Gastrocnemius medialis (tissue), 4 donors: Measurements from ENCODE around the gene GNAQ. TPM values are rescaled to one million over a fixed set of nuclear protein-coding genes. Genes with fewer than 3 reads are reported as not detected.

Experiments
- ATAC-seq, 2 donors: fragments of 150-250 bp; one replicate each; pipeline ENCODE4 v1.9.1; 2016
- DNase-seq, 2 donors: peaks; one replicate each; pipeline ENCODE4 v3.0.0-alpha.2; 2019
- H3K27ac ChIP-seq, 4 donors: fragments of 200-600 bp; sonication (generic); 1 replicate in 1 of 4; 2 replicates in 3 of 4; pipeline ENCODE4 v1.5.1; 2016 to 2018; ENCODE audit warnings: mild to moderate bottlenecking in 2 of 4, moderate library complexity in 1 of 4
- H3K27me3 ChIP-seq, 3 donors: fragments of 200-600 bp; sonication (generic) in 2 of 3; 1 replicate in 1 of 3; 2 replicates in 2 of 3; pipeline versions ENCODE4 v1.5.1 to v1.6.0; 2016 to 2019; ENCODE audit warnings: mild to moderate bottlenecking in 1 of 3, moderate library complexity in 1 of 3
- H3K36me3 ChIP-seq, 2 donors: fragments of 200-600 bp; sonication (generic) in 1 of 2; one replicate each; pipeline ENCODE4 v1.5.1; 2017 to 2018
- H3K4me1 ChIP-seq, 2 donors: fragments of 200-600 bp; sonication (generic) in 1 of 2; one replicate each; pipeline ENCODE4 v1.5.1; 2016 to 2017; ENCODE audit warnings: mild to moderate bottlenecking in 2 of 2
- H3K4me3 ChIP-seq, 4 donors: fragments of 200-600 bp; sonication (generic) in 3 of 4; 1 replicate in 1 of 4; 2 replicates in 3 of 4; pipeline ENCODE4 v1.5.1; 2016 to 2019; ENCODE audit warnings: mild to moderate bottlenecking in 2 of 4
- H3K9me3 ChIP-seq, 3 donors: fragments of 200-600 bp; sonication (generic) in 2 of 3; 1 replicate in 1 of 3; 2 replicates in 2 of 3; pipeline ENCODE4 v1.5.1; 2016 to 2019
- CTCF ChIP-seq, 5 experiments: fragments of 450-650 bp in 3 of 5; fragments of 200-600 bp in 2 of 5; sonication (generic) in 2 of 5; IDR thresholded peaks in 4 of 5; conservative IDR thresholded peaks in 1 of 5; 1 replicate in 4 of 5; 2 replicates in 1 of 5; pipeline ENCODE4 v1.5.1; 2016 to 2019; ENCODE audit warnings: antibody characterized with exemption in 5 of 5, mild to moderate bottlenecking in 3 of 5, moderate library complexity in 3 of 5
- POLR2A ChIP-seq, 2 donors: fragments of 450-650 bp; IDR thresholded peaks; one replicate each; pipeline ENCODE4 v1.6.1; 2017; ENCODE audit warnings: antibody characterized with exemption in 2 of 2, mild to moderate bottlenecking in 2 of 2, moderate library complexity in 2 of 2
- in situ Hi-C, 4 donors: fragments of 200-750 bp; cut with MboI; loops; one replicate each; pipeline versions ENCODE4 v1.15.0 to v1.8.0; 2017; ENCODE audit warnings: low sequenced_read_pairs in 4 of 4
- intact Hi-C: fragments of 100-400 bp; cut with DNase I; formaldehyde crosslinking; loops from one replicate; pipeline ENCODE4 v1.15.1; 2023; ENCODE audit warnings: low total_unique reads
- total RNA-seq, 4 donors: library from RNA; depleted of rRNA; stranded (reverse); fragments of >200 nt; gene quantifications; one replicate each; pipeline versions ENCODE4 v1.1.0 to v1.2.3, GENCODE V29; 2016

GNAQ gene
- total RNA-seq, 4 donors from 2014 or later = 11.3 to 25.9 (median 18.7) TPM

- Histone ChIP-seq H3K9me3 (no peaks in the 10 kb centered on the region), H3K4me1 (no peaks in the 10 kb centered on the region), H3K36me3 (no peaks in the 10 kb centered on the region), H3K27ac (no peak overlapping the region), H3K27me3 (no peaks in the 10 kb centered on the region), H3K4me3 (no peak overlapping the region)
- no peak for ATAC-seq
- intact Hi-C loops = no loop called here
- TF ChIP-seq CTCF (IDR thresholded peaks at IDR 0.05 in 4 of 5, conservative IDR thresholded peaks at IDR 0.05 in 1 of 5) (no peak), POLR2A (IDR thresholded peaks at IDR 0.05) (no peak)
- DNase-seq = no peak
- in situ Hi-C loops = no loop called here
Measured at GRCh38 chr9:77680581-77680980, 351.0 kb downstream of the GNAQ start.

- no peak for TF ChIP-seq POLR2A (IDR thresholded peaks at IDR 0.05)
- TF ChIP-seq CTCF (IDR thresholded peaks at IDR 0.05 in 4 of 5, conservative IDR thresholded peaks at IDR 0.05 in 1 of 5) = no peak
- ATAC-seq = no peak
- intact Hi-C loops (no loop called here), in situ Hi-C loops (no loop called here)
- no peak overlapping the region for H3K27ac ChIP-seq
- H3K4me3 ChIP-seq = no peak overlapping the region
- no peaks in the 10 kb centered on the region for H3K4me1 ChIP-seq
- no peaks in the 10 kb centered on the region for H3K36me3 ChIP-seq
- no peak for DNase-seq
- H3K27me3 ChIP-seq = no peaks in the 10 kb centered on the region
- H3K9me3 ChIP-seq = no peaks in the 10 kb centered on the region
Measured at GRCh38 chr9:77679661-77680368, 351.8 kb downstream of the GNAQ start.

GRCh38 chr9:77679088-77679487, 352.5 kb downstream of the GNAQ start:
- H3K36me3 ChIP-seq = no peaks in the 10 kb centered on the region
- intact Hi-C loops = no loop called here
- DNase-seq = no peak
- no peak overlapping the region for H3K4me3 ChIP-seq
- no peaks in the 10 kb centered on the region for H3K4me1 ChIP-seq
- no peak for ATAC-seq
- in situ Hi-C loops = no loop called here
- H3K9me3 ChIP-seq = no peaks in the 10 kb centered on the region
- TF ChIP-seq POLR2A (IDR thresholded peaks at IDR 0.05) (no peak), CTCF (IDR thresholded peaks at IDR 0.05 in 4 of 5, conservative IDR thresholded peaks at IDR 0.05 in 1 of 5) (no peak)
- no peak overlapping the region for H3K27ac ChIP-seq
- H3K27me3 ChIP-seq = no peaks in the 10 kb centered on the region

GRCh38 chr9:77677957-77678535, 353.6 kb downstream of the GNAQ start:
- H3K4me1 ChIP-seq = no peaks in the 10 kb centered on the region
- intact Hi-C loops (no loop called here), in situ Hi-C loops (no loop called here)
- ATAC-seq = no peak
- H3K4me3 ChIP-seq = no peak overlapping the region
- no peaks in the 10 kb centered on the region for H3K9me3 ChIP-seq
- no peaks in the 10 kb centered on the region for H3K36me3 ChIP-seq
- DNase-seq = peak in 1 of 2 donors; percentile 27
- H3K27me3 ChIP-seq = no peaks in the 10 kb centered on the region
- no peak for TF ChIP-seq CTCF (IDR thresholded peaks at IDR 0.05 in 4 of 5, conservative IDR thresholded peaks at IDR 0.05 in 1 of 5)
- TF ChIP-seq POLR2A (IDR thresholded peaks at IDR 0.05) = no peak
- H3K27ac ChIP-seq = no peak overlapping the region
